Measurements from ENCODE around the gene SPATA9.

GRCh38 chr5:95664204-95664786 lies 18.5 kb downstream of the SPATA9 start:
- TF ChIP-seq CTCF (tag by site-specific recombination; IDR thresholded peaks at IDR 0.05) (no peak; the same call in 1 of the 2 replicates), KLF16 (tag by site-specific recombination; IDR thresholded peaks at IDR 0.05) (no peak), ATF2 (tag by site-specific recombination; IDR thresholded peaks at IDR 0.05; ENCODE audit: low read depth) (no peak), ZNF335 (tag by site-specific recombination; conservative IDR thresholded peaks at IDR 0.05) (no peak)
